HCT116 (cell line): Measurements from ENCODE around the gene SLC35G3. TPM values are rescaled to one million over a fixed set of nuclear protein-coding genes. Genes with fewer than 3 reads are reported as not detected.

Source experiments
- ATAC-seq: fragments of 200-7000 bp; cut with Tn5 transposase; 2 replicates; pipeline ENCODE4 v1.9.1; 2020; ENCODE audit warnings: mild to moderate bottlenecking, moderate library complexity
- BruUV-seq: library from RNA; stranded (reverse); fragments of 400-500 nt; replicated peaks from 2 replicates; lab custom pipeline; 2021; lab: Mats Ljungman, UMichigan
- CTCF ChIA-PET: fragments of 300-600 bp; sonication (Branson Sonifier 250); formaldehyde crosslinking; loops from one replicate; lab custom pipeline; 2021; ENCODE audit warnings: antibody characterized with exemption; lab: Charles Lee
- POLR2A ChIA-PET: fragments of 300-600, 350-600 bp; sonication (Branson Sonifier 250); formaldehyde crosslinking; loops from one replicate; lab custom pipeline; 2021; ENCODE audit warnings: antibody characterized with exemption; lab: Charles Lee
- RAD21 ChIA-PET, 2 experiments: fragments of 300-600 bp; sonication (Branson Sonifier 250); formaldehyde crosslinking; loops; one replicate each; lab custom pipeline; 2023; ENCODE audit warnings: low total read pairs in 2 of 2; ENCODE audit not compliant: uncharacterized antibody in 2 of 2, unreplicated experiment in 2 of 2, low non-redundant PET in 1 of 2; lab: Charles Lee
- DNase-seq: peaks from one replicate; pipeline ENCODE4 v3.0.0-alpha.2; 2010; ENCODE audit warnings: low read depth, low spot score
- H2AFZ ChIP-seq: fragments of 200-600 bp; shearing (Covaris generic), sonication (generic); 2 replicates; pipeline ENCODE4 v1.6.1; 2017; ENCODE audit warnings: low read depth, mixed run types, mixed read lengths, antibody characterized with exemption, low read length; ENCODE audit not compliant: poor library complexity, severe bottlenecking
- H3K27ac ChIP-seq: 2 replicates; pipeline ENCODE4 v1.5.1; 2012; ENCODE audit warnings: low read depth, low read length
- H3K27me3 ChIP-seq: fragments of 200-600 bp; sonication (generic); 2 replicates; pipeline ENCODE4 v1.6.1; 2016; ENCODE audit warnings: mixed run types, low read length, mixed read lengths; ENCODE audit not compliant: insufficient read depth
- H3K36me3 ChIP-seq, 2 experiments: fragments of 200-500 bp in 1 of 2; fragments of 200-600 bp in 1 of 2; sonication (Bioruptor generic) in 1 of 2; sonication (generic) in 1 of 2; 2 replicates each; pipeline versions ENCODE4 v1.5.1 to v1.6.1; 2014 to 2016; ENCODE audit warnings: low read length in 2 of 2, inconsistent platforms in 1 of 2, mixed read lengths in 1 of 2, mixed run types in 1 of 2; ENCODE audit not compliant: insufficient read depth in 2 of 2, control insufficient read depth in 1 of 2
- H3K4me1 ChIP-seq, 2 experiments: fragments of 200-600 bp in 1 of 2; sonication (generic) in 1 of 2; 2 replicates each; pipeline versions ENCODE4 v1.5.1 to v1.6.1; 2012 to 2017; ENCODE audit warnings: low read length in 2 of 2, inconsistent platforms in 1 of 2, mild to moderate bottlenecking in 1 of 2, mixed read lengths in 1 of 2, mixed run types in 1 of 2, moderate library complexity in 1 of 2; ENCODE audit not compliant: insufficient read depth in 2 of 2, control insufficient read depth in 1 of 2
- H3K4me2 ChIP-seq: fragments of 200-600 bp; sonication (generic); 2 replicates; pipeline ENCODE4 v1.6.1; 2017; ENCODE audit warnings: mixed run types, low read length, mixed read lengths
- H3K4me3 ChIP-seq, 2 experiments: fragments of 200-600 bp in 1 of 2; sonication (generic) in 1 of 2; replicated peaks in 1 of 2; 2 replicates each; pipeline ENCODE4 v1.5.1; 2011 to 2016; ENCODE audit warnings: low read length in 2 of 2, control low read depth in 1 of 2, low read depth in 1 of 2, mild to moderate bottlenecking in 1 of 2, mixed read lengths in 1 of 2, mixed run types in 1 of 2
- H3K79me2 ChIP-seq: fragments of 200-600 bp; sonication (generic); 2 replicates; pipeline ENCODE4 v1.6.1; 2017; ENCODE audit warnings: mild to moderate bottlenecking, mixed run types, low read length, moderate library complexity, mixed read lengths; ENCODE audit not compliant: insufficient read depth
- H3K9ac ChIP-seq: fragments of 200-600 bp; sonication (generic); 2 replicates; pipeline ENCODE4 v1.6.1; 2016; ENCODE audit warnings: low read length, mixed read lengths
- H3K9me2 ChIP-seq: fragments of 200-600 bp; sonication (generic), shearing (Covaris generic); 2 replicates; pipeline ENCODE4 v1.6.1; 2017; ENCODE audit warnings: mixed run types, mild to moderate bottlenecking, moderate library complexity; ENCODE audit not compliant: insufficient read depth
- H3K9me3 ChIP-seq, 2 experiments: fragments of 200-500 bp in 1 of 2; fragments of 200-600 bp in 1 of 2; sonication (Bioruptor generic) in 1 of 2; sonication (generic) in 1 of 2; 2 replicates each; pipeline ENCODE4 v1.6.1; 2014 to 2017; ENCODE audit warnings: low read length in 2 of 2, mixed read lengths in 2 of 2, inconsistent platforms in 1 of 2, low read depth in 1 of 2, mild to moderate bottlenecking in 1 of 2, mixed run types in 1 of 2, moderate library complexity in 1 of 2; ENCODE audit not compliant: control insufficient read depth in 1 of 2, insufficient read depth in 1 of 2
- H4K20me1 ChIP-seq: fragments of 200-600 bp; sonication (generic), shearing (Covaris generic); 2 replicates; pipeline ENCODE4 v1.6.1; 2017; ENCODE audit warnings: mixed run types, mild to moderate bottlenecking, moderate library complexity; ENCODE audit not compliant: insufficient read depth
- CBX3 ChIP-seq: IDR thresholded peaks from 2 replicates; pipeline ENCODE4 v1.6.1; 2012; ENCODE audit warnings: low read depth
- EGR1 ChIP-seq: IDR thresholded peaks from 2 replicates; pipeline ENCODE4 v1.6.1; 2012; ENCODE audit warnings: low read depth
- ELF1 ChIP-seq: IDR thresholded peaks from 2 replicates; pipeline ENCODE4 v1.6.1; 2012; ENCODE audit warnings: low read depth, borderline replicate concordance
- FOSL1 ChIP-seq: IDR thresholded peaks from 2 replicates; pipeline ENCODE4 v1.6.1; 2012; ENCODE audit warnings: low read depth
- MAX ChIP-seq: IDR thresholded peaks from 2 replicates; pipeline ENCODE4 v1.6.1; 2012
- POLR2A ChIP-seq: IDR thresholded peaks from 2 replicates; pipeline ENCODE4 v1.7.0; 2011; ENCODE audit warnings: borderline replicate concordance; ENCODE audit not compliant: insufficient read depth, insufficient read length; ENCODE audit errors: extremely low read depth
- POLR2AphosphoS5 ChIP-seq: IDR thresholded peaks from 2 replicates; pipeline ENCODE4 v1.6.1; 2011; ENCODE audit warnings: mild to moderate bottlenecking, low read depth, low read length, moderate library complexity
- SRF ChIP-seq: IDR thresholded peaks from 2 replicates; pipeline ENCODE4 v1.6.1; 2012; ENCODE audit warnings: low read depth
- YY1 ChIP-seq: IDR thresholded peaks from 2 replicates; pipeline ENCODE4 v1.6.1; 2011; ENCODE audit warnings: low read length, low read depth, moderate library complexity, mild to moderate bottlenecking; ENCODE audit not compliant: insufficient replicate concordance; ENCODE audit errors: extremely low read depth
- ZNF274 ChIP-seq: fragments of 200-500 bp; sonication (Bioruptor generic); IDR thresholded peaks from 2 replicates; pipeline ENCODE4 v1.6.1; 2014; ENCODE audit warnings: mild to moderate bottlenecking, low read depth, low read length, inconsistent platforms
- intact Hi-C: fragments of 100-400 bp; cut with micrococcal nuclease; formaldehyde crosslinking; loops from 2 replicates; pipeline ENCODE4 v1.10.0; 2022
- total RNA-seq: library from RNA; stranded (reverse); gene quantifications from one replicate; pipeline ENCODE4 v1.2.1, GENCODE V29; 2021; ENCODE audit not compliant: unreplicated experiment

SLC35G3 gene
- total RNA-seq, 1 experiment from 2014 or later, result not detected

GRCh38 chr17:35167666-35168065 lies 26.5 kb downstream of the SLC35G3 start:
- Histone ChIP-seq H3K79me2 (no peaks in the 10 kb centered on the region), H3K4me1 (no peaks in the 10 kb centered on the region), H4K20me1 (no peaks in the 10 kb centered on the region), H3K9ac (no peak overlapping the region), H3K36me3 (no peaks in the 10 kb centered on the region), H3K27ac (no peak overlapping the region), H3K9me3 (no peaks in the 10 kb centered on the region), H3K4me3 (no peak overlapping the region), H3K27me3 (no peaks in the 10 kb centered on the region), H3K9me2 (no peaks in the 10 kb centered on the region), H3K4me2 (no peak overlapping the region), H2AFZ (no peak overlapping the region)
- BruUV-seq, result no TSS peak
- ChIA-PET POLR2A (no interaction called here), CTCF (interaction anchor here (0.8 kb wide), 1 partner anchor 10 kb away, joined by 3 read pairs; no protein-coding TSS in a partner anchor), RAD21 (no interaction called here)
- intact Hi-C loops, result no loop called here
- DNase-seq, result no peak
- ATAC-seq, result no peak
- TF ChIP-seq CBX3 (no peak), EGR1 (no peak), SRF (no peak), POLR2AphosphoS5 (no peak), ZNF274 (no peak), ELF1 (no peak), MAX (no peak), FOSL1 (no peak)

DNA sequence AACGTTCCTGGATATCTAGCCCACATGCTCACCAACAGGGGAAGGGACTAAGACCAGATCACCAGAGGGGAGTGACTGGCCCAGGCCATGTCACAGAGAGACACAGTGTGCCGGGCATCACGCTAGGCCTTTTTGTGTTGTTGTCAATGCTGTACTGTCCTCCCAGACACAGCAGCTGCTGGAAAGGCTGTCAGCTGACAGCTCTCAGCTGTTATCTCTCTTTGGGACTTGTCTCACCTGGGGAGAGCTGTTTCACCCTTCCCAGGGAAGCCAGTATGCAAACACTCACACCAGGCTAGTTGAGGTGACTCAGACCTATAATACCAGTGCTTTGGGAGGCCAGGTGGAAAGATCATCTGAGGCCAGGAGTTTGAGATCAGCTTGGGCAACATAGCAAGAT lies 27.1 kb downstream of the SLC35G3 start:
- H3K9me3 ChIP-seq, result no peaks in the 10 kb centered on the region
- no peaks in the 10 kb centered on the region for H3K79me2 ChIP-seq
- no peaks in the 10 kb centered on the region for H3K36me3 ChIP-seq
- H3K27ac ChIP-seq, result no peak overlapping the region
- TF ChIP-seq EGR1, result no peak
- no peak for TF ChIP-seq SRF
- no peak for TF ChIP-seq MAX
- TF ChIP-seq POLR2A, result no peak
- TF ChIP-seq YY1, result no peak
- no peak for TF ChIP-seq ZNF274
- no peak for TF ChIP-seq CBX3
- H4K20me1 ChIP-seq, result no peaks in the 10 kb centered on the region
- ATAC-seq (no peak), DNase-seq (no peak)
- no peaks in the 10 kb centered on the region for H3K27me3 ChIP-seq
- H3K9me2 ChIP-seq, result no peaks in the 10 kb centered on the region; the same call in 1 of the 2 replicates
- H3K4me2 ChIP-seq, result no peak overlapping the region
- no peak overlapping the region for H3K9ac ChIP-seq
- ChIA-PET RAD21 (no interaction called here), CTCF (interaction anchor here (0.8 to 0.9 kb wide), 2 partner anchors 9 to 366 kb away, joined by 3 read pairs; no protein-coding TSS in a partner anchor), POLR2A (no interaction called here)
- H3K4me3 ChIP-seq, result no peak overlapping the region
- BruUV-seq, result no TSS peak
- no peak overlapping the region for H2AFZ ChIP-seq
- intact Hi-C loops, result no loop called here
- H3K4me1 ChIP-seq, result no peaks in the 10 kb centered on the region
